Inflammatory macrophage treated with lipopolysaccharide for 4 hours (primary cell): ENCODE data around the gene PNMA8B.

Source experiments
- DNase-seq: peaks from one replicate; pipeline ENCODE4 v3.0.0-alpha.2; 2020

Gene PNMA8B

GRCh38 chr19:46451352-46451751, 44.3 kb downstream of the PNMA8B start:
- no peak for DNase-seq

GRCh38 chr19:46450737-46451136, 44.9 kb downstream of the PNMA8B start:
- DNase-seq: no peak

GRCh38 chr19:46449228-46449627, 46.4 kb downstream of the PNMA8B start:
- no peak for DNase-seq

- DNase-seq: no peak
Observed at GRCh38 chr19:46448601-46449000, 47.1 kb downstream of the PNMA8B start.

GRCh38 chr19:46447824-46448223, 47.8 kb downstream of the PNMA8B start:
- DNase-seq: no peak

- DNase-seq: no peak
Observed at GRCh38 chr19:46447006-46447405, 48.7 kb downstream of the PNMA8B start.

GRCh38 chr19:46446021-46446420, 49.6 kb downstream of the PNMA8B start:
- DNase-seq: no peak

GRCh38 chr19:46442808-46443450, 52.7 kb downstream of the PNMA8B start:
- DNase-seq: no peak

- DNase-seq: no peak
Observed at GRCh38 chr19:46441866-46442265, 53.8 kb downstream of the PNMA8B start.
